DND-41 (cell line): Measurements from ENCODE around the gene GPC5.

Experiments
- EZH2 ChIP-seq: IDR thresholded peaks from 3 replicates; pipeline ENCODE4 v1.6.1; 2012; ENCODE audit warnings: borderline replicate concordance, low read depth, mild to moderate bottlenecking, moderate library complexity, low read length, inconsistent platforms; ENCODE audit not compliant: severe bottlenecking
- TF ChIP-seq, protein P1 (sequence below): IDR thresholded peaks from 2 replicates; pipeline ENCODE4 v1.5.1; 2012; ENCODE audit warnings: borderline replicate concordance, low read length, moderate library complexity, mild to moderate bottlenecking; ENCODE audit not compliant: poor library complexity, severe bottlenecking; ENCODE audit errors: extremely low read depth

- TF ChIP-seq, protein P1, sequence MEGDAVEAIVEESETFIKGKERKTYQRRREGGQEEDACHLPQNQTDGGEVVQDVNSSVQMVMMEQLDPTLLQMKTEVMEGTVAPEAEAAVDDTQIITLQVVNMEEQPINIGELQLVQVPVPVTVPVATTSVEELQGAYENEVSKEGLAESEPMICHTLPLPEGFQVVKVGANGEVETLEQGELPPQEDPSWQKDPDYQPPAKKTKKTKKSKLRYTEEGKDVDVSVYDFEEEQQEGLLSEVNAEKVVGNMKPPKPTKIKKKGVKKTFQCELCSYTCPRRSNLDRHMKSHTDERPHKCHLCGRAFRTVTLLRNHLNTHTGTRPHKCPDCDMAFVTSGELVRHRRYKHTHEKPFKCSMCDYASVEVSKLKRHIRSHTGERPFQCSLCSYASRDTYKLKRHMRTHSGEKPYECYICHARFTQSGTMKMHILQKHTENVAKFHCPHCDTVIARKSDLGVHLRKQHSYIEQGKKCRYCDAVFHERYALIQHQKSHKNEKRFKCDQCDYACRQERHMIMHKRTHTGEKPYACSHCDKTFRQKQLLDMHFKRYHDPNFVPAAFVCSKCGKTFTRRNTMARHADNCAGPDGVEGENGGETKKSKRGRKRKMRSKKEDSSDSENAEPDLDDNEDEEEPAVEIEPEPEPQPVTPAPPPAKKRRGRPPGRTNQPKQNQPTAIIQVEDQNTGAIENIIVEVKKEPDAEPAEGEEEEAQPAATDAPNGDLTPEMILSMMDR = no peak
- TF ChIP-seq EZH2 = no peak
Observed at GRCh38 chr13:91400671-91401070, 2.2 kb downstream of the GPC5 start.
